CD4-positive, alpha-beta T cell treated with Interferon gamma for 1 hour (primary cell): Measurements from ENCODE around the gene ADGRV1.
"Not testable (repeated sequence)": the region's sequence is repeated elsewhere in the genome, so short reads cannot be mapped to it uniquely, and the experiment has no call there.

Source experiments
- DNase-seq: peaks from one replicate; pipeline ENCODE4 v3.0.0-alpha.2; 2020

The ADGRV1 gene

DNA sequence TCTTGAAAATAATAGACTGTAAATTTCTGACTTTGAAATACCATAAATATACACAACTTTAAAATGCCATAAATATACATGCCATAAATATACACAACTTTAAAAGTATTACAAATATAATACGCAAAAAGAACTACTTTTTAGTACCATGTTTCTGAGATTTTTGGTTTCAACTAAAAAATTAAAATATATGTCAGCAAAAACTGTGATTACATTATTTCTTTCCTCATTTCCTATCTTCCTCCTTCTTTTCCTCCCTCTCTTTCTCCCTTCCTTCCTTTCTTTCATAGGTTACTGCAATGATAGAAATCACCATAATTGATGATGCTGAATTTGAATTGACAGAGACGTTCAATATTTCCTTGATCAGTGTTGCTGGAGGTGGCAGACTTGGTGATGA is 200.5 kb downstream of the ADGRV1 start:
- no peak for DNase-seq

DNA sequence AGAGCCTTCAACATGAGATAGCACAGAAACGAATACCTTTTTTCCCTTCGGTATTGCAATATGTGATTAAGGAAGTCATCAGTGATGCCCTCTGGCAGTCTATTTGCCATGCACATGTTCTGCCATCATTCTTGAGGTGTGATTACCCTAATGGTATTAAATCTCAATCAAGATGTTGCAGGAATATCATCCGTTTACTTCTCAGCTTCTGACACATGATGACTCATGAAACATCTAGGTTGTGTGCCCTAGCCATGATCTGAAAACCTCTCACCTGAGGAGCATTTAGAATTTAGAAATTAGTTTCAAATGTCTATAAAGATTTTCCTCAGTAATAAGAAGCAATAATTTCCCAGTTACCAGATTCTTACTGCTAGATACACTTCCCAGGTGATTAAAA is 209.1 kb downstream of the ADGRV1 start:
- no peak for DNase-seq

DNA sequence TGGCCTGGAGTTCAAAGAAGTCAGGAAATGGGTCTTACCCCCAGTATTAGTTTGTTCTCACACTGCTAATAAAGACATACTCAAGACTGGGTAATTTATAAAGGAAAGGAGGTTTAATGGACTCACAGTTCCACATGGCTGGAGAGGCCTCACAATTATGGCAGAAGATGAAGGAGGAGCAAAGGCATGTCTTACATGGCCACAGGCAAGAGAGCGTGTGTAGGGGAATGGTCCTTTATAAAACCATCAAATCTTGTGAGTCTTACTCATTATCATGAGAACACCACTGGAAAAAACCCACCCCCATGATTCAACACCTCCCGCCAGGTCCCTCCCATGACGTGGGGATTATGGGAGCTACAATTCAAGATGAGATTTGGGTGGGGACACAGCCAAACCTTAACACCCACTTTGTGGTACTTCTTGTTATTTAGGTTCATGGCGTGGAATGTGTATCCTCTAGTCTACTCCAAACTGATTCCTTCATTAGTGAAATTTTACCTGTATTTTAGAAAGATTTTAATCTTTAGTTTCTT is 211.5 kb downstream of the ADGRV1 start:
- DNase-seq = not testable (repeated sequence)

DNA sequence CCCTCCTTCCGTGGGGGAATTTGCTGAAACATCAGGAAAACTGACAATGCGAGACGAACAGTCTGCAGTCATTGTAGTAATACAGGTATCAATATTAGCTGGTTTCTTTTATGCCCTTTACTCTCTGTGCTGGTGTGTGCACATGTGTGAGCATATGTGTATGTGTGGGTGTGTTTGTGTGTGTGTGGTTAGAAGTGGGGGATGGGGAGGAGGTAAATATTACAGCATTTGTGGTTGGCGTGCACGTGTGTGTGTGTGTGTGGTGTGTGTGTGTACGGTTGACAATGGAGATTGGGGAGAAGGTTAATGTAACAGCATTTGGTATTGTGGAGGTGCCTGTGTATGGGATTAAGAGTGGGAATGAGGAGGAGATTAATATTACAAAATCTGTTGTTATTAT is 219.4 kb downstream of the ADGRV1 start:
- no peak for DNase-seq

DNA sequence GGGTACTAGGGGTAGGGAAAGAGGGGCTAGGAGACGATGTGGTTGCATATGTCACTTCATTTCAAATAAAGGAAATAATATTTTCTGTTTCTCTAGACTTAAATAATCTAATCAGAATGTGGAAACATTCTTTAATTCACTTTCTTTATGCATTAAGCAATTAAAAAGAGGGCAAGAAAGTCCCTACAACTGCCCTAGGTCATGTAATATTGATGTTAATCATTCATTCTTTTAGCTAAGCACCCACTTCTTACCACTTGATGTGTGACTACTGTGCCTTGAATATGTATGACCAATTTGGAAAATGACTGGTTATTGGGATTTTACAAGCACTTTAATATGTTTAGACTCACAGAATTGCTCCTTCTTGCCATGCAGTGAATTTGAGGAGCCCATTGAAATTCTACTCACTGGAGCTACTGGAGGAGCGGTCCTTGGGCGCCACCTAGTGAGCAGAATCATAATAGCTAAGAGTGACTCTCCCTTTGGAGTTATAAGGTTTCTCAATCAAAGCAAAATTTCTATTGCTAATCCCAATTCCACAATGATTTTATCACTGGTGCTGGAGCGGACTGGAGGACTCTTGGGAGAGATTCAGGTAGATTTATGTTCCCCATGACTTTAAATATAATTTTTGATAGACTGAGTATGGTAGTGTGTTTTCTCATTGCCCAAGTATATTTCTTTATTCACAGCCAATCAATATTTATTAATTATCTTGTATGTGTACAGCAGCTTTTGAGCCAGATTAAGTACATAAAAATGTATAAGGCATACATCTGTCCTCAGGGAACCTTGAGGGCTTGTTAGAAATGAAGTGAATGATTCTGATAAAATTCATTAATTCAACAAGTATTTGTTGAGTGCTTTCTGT is 225.1 kb downstream of the ADGRV1 start:
- peak; percentile 39 for DNase-seq

DNA sequence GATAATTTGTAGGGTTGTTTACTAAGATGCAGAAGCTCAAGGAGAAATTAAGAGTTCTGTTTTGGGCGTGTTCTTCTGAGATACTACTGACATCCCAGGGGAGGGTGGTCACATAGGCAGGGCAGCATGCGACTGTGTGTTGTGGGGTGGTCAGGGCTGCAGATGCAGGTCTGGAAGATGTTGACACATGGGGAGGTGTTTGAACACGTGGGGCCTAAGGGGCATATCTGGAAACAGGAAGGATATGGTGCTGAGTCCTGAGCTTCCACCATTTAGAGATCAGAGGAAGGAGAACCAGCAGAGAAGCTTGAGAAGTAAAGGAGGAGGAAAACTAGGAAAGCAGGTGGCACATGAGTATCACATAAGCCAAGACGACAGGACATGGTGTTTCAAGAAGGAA is 228.2 kb downstream of the ADGRV1 start:
- DNase-seq = no peak

DNA sequence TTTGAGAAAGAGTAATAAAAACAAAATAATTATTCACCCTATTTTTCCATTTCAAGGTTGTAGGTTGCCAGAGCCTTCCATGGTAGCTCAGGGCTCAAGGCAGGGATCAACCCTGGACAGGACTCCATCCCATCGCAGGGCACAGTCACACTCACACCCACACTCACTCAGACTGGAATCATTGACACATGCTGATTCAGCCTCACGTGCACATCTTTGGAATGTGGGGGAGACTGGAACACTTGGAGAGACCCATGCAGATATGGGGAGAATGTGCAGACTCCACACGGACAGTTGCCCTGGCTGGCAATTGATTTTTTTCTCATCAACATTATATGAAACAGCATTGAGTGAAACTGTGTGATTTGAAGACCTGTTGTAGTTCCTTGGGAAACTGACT is 234.1 kb downstream of the ADGRV1 start:
- DNase-seq = no peak

DNA sequence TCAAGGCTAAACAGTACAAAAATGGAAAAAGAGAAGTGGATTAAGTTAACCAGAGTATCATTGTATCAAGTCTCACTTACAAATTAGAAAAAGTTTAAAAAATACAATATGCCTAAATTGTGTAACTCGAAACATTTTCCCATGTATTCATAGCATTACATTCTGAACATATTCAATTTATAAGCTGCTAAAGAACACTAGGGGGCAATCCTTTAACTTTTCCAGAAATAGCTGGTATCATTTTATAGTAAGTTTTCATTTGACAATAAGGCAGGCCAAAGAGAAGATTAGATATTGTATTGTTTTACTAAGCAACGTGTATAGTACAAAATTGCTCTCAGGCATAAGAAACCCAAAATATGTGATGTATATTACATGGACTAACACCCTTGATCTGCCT is 234.6 kb downstream of the ADGRV1 start:
- DNase-seq = no peak

DNA sequence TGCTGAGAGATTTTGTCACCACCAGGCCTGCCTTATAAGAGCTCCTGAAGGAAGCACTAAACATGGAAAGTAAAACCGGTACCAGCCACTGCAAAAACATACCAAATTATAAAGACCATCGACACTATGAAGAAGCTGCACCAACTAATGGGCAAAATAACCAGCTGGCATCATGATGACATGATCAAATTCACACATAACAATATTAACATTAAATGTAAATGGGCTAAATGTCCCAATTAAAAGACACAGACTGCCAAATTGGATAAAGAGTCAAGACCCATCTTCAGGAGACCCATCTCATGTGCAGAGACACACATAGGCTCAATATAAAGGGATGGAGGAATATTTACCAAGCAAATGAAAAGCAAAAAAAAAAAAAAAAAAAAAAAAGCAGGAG is 238.3 kb downstream of the ADGRV1 start:
- not testable (repeated sequence) for DNase-seq

DNA sequence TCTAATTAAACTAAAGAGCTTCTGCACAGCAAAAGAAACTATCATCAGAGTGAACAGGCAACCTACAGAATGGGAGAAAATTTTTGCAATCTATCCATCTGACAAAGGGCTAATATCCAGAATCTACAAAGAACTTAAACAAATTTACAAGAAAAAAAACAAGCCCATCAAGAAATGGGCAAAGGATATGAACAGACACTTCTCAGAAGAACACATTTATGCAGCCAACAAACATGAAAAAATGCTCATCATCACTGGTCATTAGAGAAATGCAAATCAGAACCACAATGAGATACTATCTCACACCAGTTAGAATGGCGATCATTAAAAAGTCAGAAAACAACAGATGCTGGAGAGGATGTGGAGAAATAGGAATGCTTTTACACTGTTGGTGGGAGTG is 241.5 kb downstream of the ADGRV1 start:
- not testable (repeated sequence) for DNase-seq

DNA sequence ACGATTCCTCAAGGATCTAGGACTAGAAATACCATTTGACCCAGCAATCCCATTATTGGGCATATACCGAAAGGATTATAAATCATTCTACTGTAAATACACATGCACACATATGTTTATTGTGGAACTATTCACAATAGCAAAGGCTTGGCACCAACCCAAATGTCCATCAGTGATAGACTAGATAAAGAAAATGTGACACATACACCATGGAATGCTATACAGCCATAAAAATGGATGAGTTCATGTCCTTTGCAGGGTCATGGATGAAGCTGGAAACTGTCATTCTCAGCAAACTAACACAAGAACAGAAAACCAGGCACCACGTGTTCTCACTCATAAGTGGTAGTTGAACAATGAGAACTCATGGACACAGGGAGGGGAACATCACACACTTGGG is 241.9 kb downstream of the ADGRV1 start:
- not testable (repeated sequence) for DNase-seq

DNA sequence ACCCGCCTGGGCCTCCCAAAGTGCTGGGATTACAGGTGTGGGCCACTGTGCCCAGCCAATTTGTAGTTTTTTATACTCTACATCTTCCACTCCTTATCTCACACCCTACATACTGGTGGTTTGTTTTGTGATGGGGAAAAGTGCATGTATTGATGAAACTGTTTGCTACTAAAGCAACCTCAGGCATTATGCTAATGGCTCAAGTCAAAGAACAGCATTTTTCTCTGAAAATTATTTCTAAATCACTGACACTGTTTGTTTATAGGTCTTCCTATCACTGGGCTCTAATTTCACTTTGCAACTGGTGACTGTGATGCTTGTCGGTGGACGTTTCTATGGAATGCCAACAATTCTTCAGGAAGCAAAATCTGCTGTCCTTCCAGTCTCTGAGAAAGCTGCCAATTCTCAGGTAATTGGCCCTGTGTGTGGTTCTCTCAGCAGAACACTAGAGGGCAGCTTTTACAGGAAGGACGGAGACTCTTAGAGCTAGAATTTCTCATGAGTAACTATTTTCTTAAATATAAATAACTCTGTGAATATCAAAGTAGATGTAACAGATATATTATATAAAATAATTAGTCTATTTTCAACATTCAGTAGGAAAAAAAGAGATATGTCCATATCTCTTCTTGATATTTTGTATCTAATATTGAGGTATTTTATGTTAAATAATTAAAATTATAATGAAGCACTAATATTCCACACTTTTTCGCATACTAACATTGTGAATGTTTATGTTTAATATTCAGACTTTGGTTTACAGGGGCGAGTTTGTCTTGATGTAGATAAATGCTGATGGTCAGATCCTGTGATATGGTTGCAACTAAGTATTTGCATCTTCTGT is 244.1 kb downstream of the ADGRV1 start:
- DNase-seq = no peak

DNA sequence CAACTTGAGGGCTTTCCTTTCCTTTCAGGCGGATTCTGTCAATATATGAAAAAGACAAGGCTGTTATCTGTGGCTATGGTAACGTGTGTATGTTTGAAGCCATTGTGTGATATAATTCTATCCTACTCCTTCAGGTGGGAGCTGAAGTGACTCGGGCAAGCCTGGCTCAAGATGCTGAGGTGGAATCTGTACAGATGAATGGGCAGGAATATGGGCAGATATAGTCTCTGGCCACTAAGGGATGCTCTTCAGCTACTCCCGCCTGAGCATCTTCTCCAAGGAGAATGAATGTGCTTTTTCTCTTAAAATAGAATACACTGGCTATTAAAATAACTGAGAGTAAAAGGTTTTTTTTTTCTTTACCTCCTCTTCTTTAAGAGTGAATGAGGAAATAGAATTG is 244.8 kb downstream of the ADGRV1 start:
- DNase-seq = no peak

DNA sequence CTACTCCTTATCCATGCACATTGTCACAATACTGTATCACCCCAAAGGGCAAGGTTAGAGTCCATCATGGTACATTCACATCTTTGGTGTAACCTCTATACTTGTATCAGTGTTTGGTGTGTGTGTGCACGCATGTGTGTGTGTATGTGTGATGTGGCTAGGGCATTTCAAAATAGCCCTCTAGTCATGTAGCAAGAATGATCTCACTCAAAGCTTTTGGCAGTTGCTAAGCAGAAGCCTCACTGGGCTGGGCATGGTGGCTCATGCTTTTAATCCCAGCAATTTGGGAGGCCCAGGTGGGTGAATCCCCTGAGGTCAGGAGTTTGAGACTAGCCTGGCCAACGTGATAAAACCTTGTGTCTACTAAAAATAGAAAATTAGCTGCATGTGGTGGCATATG is 245.3 kb downstream of the ADGRV1 start:
- no peak for DNase-seq

DNA sequence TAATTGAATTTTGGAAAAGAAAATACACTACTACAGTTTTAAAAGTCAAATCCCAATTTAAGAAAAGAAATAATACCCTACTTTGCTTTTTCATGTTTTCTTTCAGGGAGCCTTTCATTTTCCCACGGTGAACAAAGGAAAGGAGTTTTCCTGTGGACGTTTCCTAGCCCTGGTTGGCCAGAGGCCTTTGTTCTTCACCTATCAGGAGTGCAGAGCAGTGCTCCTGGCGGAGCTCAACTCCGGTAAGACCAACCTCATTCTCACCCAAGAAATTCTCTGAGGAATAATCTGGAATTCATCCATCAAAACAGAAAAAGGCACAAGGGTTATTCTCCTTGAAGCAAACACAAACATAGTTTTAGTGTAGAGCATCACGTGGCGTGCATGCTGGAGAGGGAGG is 248.9 kb downstream of the ADGRV1 start:
- no peak for DNase-seq

DNA sequence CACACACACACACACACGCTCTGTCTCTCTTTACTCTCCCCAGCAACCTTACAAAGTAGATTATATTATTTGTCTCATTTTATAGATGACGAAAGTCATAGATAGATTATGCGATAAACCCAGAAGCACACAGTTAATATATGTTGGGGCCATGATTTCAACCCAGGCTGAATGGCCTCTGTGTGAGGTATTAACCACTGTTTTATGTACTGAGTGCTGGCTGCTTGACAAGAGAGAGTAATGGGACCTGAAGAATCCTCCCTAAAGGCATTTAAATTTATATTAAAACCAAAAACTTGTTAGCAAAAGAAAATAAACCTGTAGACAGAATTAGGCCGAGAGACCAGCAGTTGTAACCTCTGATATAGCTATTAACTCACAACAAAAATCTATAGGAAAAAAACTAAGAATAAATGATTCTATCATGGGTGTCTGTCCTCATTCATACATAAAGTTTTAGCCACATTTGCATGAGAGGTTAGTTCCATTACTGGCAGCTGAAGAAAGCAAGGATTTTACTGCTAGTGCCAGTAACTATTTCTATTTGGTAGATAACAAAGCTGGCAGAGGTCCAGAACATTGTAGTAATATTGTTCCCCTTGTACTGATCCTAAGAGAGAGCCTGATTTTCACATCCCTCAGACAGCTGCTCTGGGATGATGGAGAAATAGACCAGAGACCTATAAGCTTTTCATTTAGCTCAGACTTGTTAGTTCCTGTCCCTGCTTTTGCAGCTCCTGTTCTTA is 250.9 kb downstream of the ADGRV1 start:
- DNase-seq = no peak

DNA sequence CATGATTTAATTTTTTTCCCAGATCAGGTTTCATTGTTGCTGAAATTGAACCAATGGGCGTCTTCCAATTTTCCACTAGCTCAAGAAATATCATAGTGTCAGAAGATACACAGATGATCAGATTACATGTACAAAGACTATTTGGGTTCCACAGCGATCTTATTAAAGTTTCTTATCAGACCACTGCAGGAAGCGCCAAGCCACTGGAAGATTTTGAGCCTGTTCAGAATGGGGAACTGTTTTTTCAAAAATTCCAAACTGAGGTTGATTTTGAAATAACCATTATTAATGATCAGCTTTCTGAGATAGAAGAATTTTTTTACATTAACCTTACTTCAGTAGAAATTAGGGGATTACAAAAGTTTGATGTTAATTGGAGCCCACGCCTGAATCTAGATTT is 251.6 kb downstream of the ADGRV1 start:
- no peak for DNase-seq

DNA sequence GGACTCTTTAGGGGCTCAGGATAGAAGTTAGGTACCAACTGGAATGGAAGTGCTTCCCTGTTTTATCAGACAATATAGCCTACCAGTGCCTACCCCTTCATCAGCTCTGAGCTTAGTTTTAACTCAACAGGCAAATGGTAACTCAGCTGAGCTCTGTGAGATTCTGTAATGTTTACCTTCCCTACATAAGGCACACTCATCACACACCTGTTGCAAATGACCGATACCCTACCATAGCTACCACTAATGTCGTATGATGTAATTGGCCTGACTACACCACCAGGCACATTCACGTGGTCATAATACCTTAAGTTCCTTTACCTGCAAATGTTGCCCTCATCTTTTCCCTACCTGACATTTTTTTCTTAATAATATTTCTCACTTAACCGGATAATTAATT is 254.8 kb downstream of the ADGRV1 start:
- no peak for DNase-seq

DNA sequence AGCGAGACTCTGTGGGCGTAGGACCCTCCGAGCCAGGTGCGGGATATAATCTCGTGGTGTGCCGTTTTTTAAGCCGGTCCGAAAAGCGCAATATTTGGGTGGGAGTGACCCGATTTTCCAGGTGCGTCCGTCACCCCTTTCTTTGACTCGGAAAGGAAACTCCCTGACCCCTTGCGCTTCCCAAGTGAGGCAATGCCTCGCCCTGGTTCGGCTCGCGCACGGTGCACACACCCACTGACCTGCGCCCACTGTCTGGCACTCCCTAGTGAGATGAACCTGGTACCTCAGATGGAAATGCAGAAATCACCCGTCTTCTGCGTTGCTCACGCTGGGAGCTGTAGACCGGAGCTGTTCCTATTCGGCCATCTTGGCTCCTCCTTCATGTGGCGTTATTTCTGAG is 263.5 kb downstream of the ADGRV1 start:
- DNase-seq = not testable (repeated sequence)

DNA sequence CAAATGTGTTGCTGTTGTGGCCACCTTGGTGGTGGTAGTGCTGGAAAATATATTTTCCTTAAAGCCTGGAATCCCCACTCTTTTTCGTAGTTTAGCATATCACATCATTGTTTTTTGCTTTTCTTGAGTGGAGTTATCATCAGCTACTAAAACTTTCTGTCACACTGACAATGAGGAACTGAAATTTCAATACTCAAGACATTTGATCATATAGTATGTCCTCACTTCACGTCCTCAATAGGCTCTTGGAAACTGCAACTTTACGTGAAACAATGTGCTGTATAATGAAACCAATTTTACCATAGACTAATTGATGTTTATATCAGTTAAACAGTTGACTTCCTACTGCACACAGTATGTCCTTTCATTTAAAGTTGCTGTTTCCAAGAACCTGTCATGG is 265.8 kb downstream of the ADGRV1 start:
- no peak for DNase-seq

DNA sequence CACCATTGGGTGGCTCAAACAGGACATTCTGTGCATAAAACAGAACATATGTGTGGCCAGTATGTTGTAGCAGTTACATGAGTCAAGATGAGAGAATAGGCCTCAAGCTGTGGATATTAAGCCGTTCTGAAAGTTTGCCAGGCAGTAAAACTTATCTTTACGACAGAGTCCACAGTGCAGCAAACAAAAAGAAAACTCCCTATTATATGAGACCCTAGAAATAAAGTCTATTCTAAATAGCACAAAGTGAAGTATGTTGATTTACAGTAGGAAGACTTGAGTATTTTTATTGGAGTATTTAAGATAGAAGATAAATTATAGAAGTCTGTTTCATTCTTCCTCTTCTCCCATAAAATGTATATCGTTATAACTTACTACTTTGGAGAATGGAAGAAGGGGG is 271.5 kb downstream of the ADGRV1 start:
- DNase-seq = no peak

DNA sequence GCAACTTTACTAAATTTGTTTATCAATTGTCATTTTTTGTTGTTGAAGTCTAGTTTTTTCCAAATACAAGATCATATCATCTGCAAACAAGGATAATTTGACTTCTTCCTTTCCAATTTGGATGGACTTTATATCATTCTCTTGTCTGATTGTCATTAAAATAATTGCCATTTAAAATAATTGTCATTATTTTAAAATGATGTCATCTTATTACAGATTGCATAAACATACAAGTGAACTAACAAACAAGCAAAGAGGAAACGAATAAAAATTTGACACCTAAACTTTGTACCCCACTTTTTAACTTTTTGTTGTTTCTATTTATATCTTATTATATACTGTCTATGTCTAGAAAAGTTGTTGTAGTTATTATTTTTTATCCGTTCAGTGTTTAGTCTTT is 275.2 kb downstream of the ADGRV1 start:
- DNase-seq = no peak

DNA sequence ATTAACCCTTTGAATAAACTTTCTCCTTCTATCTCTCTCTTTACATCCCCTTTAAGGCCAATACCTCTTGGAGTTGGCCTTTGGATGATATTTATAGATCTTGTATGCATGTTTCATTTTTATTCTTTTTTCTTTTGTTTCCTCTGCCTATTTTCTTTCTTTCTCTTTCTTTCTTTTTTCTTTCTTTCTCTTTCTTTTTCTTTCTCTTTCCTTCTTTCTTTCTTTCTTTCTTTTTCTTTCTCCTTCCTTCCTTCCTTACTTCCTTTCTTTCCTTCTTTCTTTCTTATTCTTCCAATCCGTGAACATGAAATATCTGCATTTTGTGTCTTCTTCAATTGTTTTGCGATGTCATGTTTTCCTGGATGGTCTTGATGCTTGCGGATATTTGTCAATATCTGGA is 276.1 kb downstream of the ADGRV1 start:
- DNase-seq = no peak
